B cell (primary cell): Measurements from ENCODE around the gene PPFIA1. TPM values are rescaled to one million over a fixed set of nuclear protein-coding genes. Genes with fewer than 3 reads are reported as not detected.

Experiments used
- ATAC-seq: fragments of 200-7000 bp; cut with Tn5 transposase; one replicate; pipeline ENCODE4 v1.10.0; 2021; ENCODE audit warnings: low read depth, mild to moderate bottlenecking, moderate number of reproducible peaks, moderate library complexity
- CTCF ChIA-PET: fragments of 350-600 bp; sonication (Branson Sonifier 250); formaldehyde crosslinking; loops from one replicate; lab custom pipeline; 2021; ENCODE audit warnings: antibody characterized with exemption, inconsistent platforms; lab: Charles Lee
- POLR2A ChIA-PET: fragments of 350-600 bp; sonication (Branson Sonifier 250); formaldehyde crosslinking; loops from one replicate; lab custom pipeline; 2021; ENCODE audit warnings: antibody characterized with exemption; lab: Charles Lee
- DNase-seq: peaks from one replicate; pipeline ENCODE4 v3.0.0; 2013
- H2AFZ ChIP-seq: 2 replicates; pipeline ENCODE4 v1.6.1; 2012; ENCODE audit warnings: mild to moderate bottlenecking, low read depth, low read length; ENCODE audit not compliant: insufficient read depth, poor library complexity, severe bottlenecking
- H3K27ac ChIP-seq, 2 donors: 1 replicate in 1 of 2; 2 replicates in 1 of 2; pipeline ENCODE4 v1.5.1; 2012 to 2013; ENCODE audit warnings: low read length in 2 of 2, mild to moderate bottlenecking in 2 of 2, moderate library complexity in 1 of 2
- H3K27me3 ChIP-seq, 4 experiments: fragments of 200-600 bp in 1 of 4; sonication (generic) in 1 of 4; replicated peaks in 1 of 4; 1 replicate in 2 of 4; 2 replicates in 2 of 4; pipeline versions ENCODE4 v1.6.1 to v1.7.0; 2013 to 2016; ENCODE audit warnings: low read length in 3 of 4, mild to moderate bottlenecking in 2 of 4, mixed read lengths in 1 of 4, moderate library complexity in 1 of 4; ENCODE audit not compliant: insufficient read depth in 4 of 4, control insufficient read depth in 3 of 4; ENCODE audit errors: control extremely low read depth in 1 of 4
- H3K36me3 ChIP-seq, 2 experiments: replicated peaks in 1 of 2; 1 replicate in 1 of 2; 2 replicates in 1 of 2; pipeline versions ENCODE4 v1.6.1 to v1.7.1; 2013; ENCODE audit warnings: low read length in 1 of 2; ENCODE audit not compliant: insufficient read depth in 2 of 2, control insufficient read depth in 1 of 2; ENCODE audit errors: control extremely low read depth in 1 of 2, extremely low read depth in 1 of 2
- H3K4me1 ChIP-seq, 2 donors: fragments of 200-600 bp in 1 of 2; sonication (generic) in 1 of 2; 1 replicate in 1 of 2; 2 replicates in 1 of 2; pipeline versions ENCODE4 v1.5.1 to v1.6.1; 2013 to 2017; ENCODE audit warnings: low read length in 2 of 2; ENCODE audit not compliant: control insufficient read depth in 2 of 2, insufficient read depth in 2 of 2
- H3K4me2 ChIP-seq: replicated peaks from 2 replicates; pipeline ENCODE3; 2012; ENCODE audit warnings: mild to moderate bottlenecking, low read depth, low read length; ENCODE audit not compliant: poor library complexity, severe bottlenecking
- H3K4me3 ChIP-seq, 5 experiments: fragments of 200-600 bp in 1 of 5; sonication (generic) in 1 of 5; 1 replicate in 3 of 5; 2 replicates in 2 of 5; pipeline versions ENCODE4 v1.5.1 to v1.7.0; 2011 to 2016; ENCODE audit warnings: low read length in 4 of 5, mild to moderate bottlenecking in 4 of 5, low read depth in 2 of 5, control low read depth in 1 of 5, moderate library complexity in 1 of 5; ENCODE audit not compliant: insufficient read depth in 1 of 5; ENCODE audit errors: control extremely low read depth in 1 of 5, extremely low read depth in 1 of 5
- H3K79me2 ChIP-seq: fragments of 200-600 bp; sonication (generic); one replicate; pipeline ENCODE4 v1.6.0; 2016; ENCODE audit warnings: low read length; ENCODE audit not compliant: control insufficient read depth, insufficient read depth
- H3K9ac ChIP-seq: fragments of 200-600 bp; sonication (generic); 2 replicates; pipeline ENCODE4 v1.6.1; 2017; ENCODE audit warnings: mild to moderate bottlenecking, low read length, moderate library complexity
- H3K9me3 ChIP-seq, 3 donors: one replicate each; pipeline versions ENCODE4 v1.6.1 to v1.7.1; 2013; ENCODE audit warnings: low read length in 2 of 3; ENCODE audit not compliant: control insufficient read depth in 2 of 3, insufficient read depth in 1 of 3; ENCODE audit errors: control extremely low read depth in 1 of 3
- H4K20me1 ChIP-seq: 2 replicates; pipeline ENCODE4 v1.6.0; 2012; ENCODE audit warnings: mild to moderate bottlenecking, low read length; ENCODE audit not compliant: insufficient read depth, control insufficient read depth, poor library complexity, severe bottlenecking
- H3K27ac Mint-ChIP-seq: one replicate; pipeline ENCODE4 v1.8.0; 2021; ENCODE audit warnings: mixed read lengths
- H3K27me3 Mint-ChIP-seq: one replicate; pipeline ENCODE4 v1.8.0; 2021; ENCODE audit warnings: mixed read lengths
- H3K4me1 Mint-ChIP-seq: one replicate; pipeline ENCODE4 v1.8.0; 2021; ENCODE audit warnings: mixed read lengths
- H3K4me3 Mint-ChIP-seq: one replicate; pipeline ENCODE4 v1.8.0; 2021; ENCODE audit warnings: mixed read lengths
- H3K9me3 Mint-ChIP-seq: one replicate; pipeline ENCODE4 v1.8.0; 2022; ENCODE audit warnings: mixed read lengths; ENCODE audit not compliant: insufficient read depth
- CTCF ChIP-seq: fragments of 200-600 bp; IDR thresholded peaks from one replicate; pipeline ENCODE4 v1.8.0; 2022; ENCODE audit warnings: antibody characterized with exemption, mild to moderate bottlenecking
- EZH2 ChIP-seq: IDR thresholded peaks from 2 replicates; pipeline ENCODE4 v1.6.1; 2012; ENCODE audit warnings: borderline replicate concordance, low read depth, mild to moderate bottlenecking, moderate library complexity, low read length; ENCODE audit not compliant: insufficient read depth, poor library complexity, severe bottlenecking
- WGBS: methylation state at CpG from one replicate; pipeline ENCODE4 v1.1.5; 2013; ENCODE audit warnings: missing lambda C conversion rate; ENCODE audit not compliant: insufficient coverage; 5-methylcytosine and 5-hydroxymethylcytosine counted together
- intact Hi-C: fragments of 100-400 bp; cut with micrococcal nuclease; formaldehyde crosslinking; loops from one replicate; pipeline ENCODE4 v1.10.0; 2022
- polyA plus RNA-seq: library from polyadenylated mRNA; depleted of rRNA; stranded (reverse); fragments of >200 nt; gene quantifications from 2 replicates; pipeline ENCODE4 v1.2.3, GENCODE V29; 2012
- total RNA-seq, 2 donors: library from RNA; stranded (reverse); fragments of 120-200 nt in 1 of 2; gene quantifications; 1 replicate in 1 of 2; 2 replicates in 1 of 2; pipeline versions ENCODE4 v1.2.3 to v1.2.4, GENCODE V29; 2013 to 2022

The PPFIA1 gene
- total and polyA plus RNA-seq, 2 donors (not counting 1 experiment from before 2014, with no cell fraction given): 21.8 to 70.4 TPM

GRCh38 chr11:70352100-70352499 is 81.6 kb downstream of the PPFIA1 start:
- H4K20me1 ChIP-seq: no peaks in the 10 kb centered on the region
- no peak overlapping the region for H3K4me3 ChIP-seq
- Mint-ChIP-seq H3K4me1 (no peaks in the 10 kb centered on the region), H3K4me3 (no peak overlapping the region), H3K9me3 (no peaks in the 10 kb centered on the region), H3K27me3 (no peaks in the 10 kb centered on the region), H3K27ac (no peak overlapping the region)
- WGBS: 100% methylated on average over 1 of the region's 1 CpG
- H3K27ac ChIP-seq: no peak overlapping the region
- H3K27me3 ChIP-seq: no peaks in the 10 kb centered on the region
- no peak for TF ChIP-seq EZH2
- no peak for TF ChIP-seq CTCF
- no peaks in the 10 kb centered on the region for H3K79me2 ChIP-seq
- ATAC-seq (no peak), DNase-seq (no peak)
- no peak overlapping the region for H3K9ac ChIP-seq
- ChIA-PET POLR2A (no interaction called here), CTCF (no interaction called here)
- H3K4me1 ChIP-seq: no peaks in the 10 kb centered on the region
- intact Hi-C loops: no loop called here
- H2AFZ ChIP-seq: no peak overlapping the region
- no peak overlapping the region for H3K4me2 ChIP-seq
- H3K36me3 ChIP-seq: peaks cover 4 to 52% of the 10 kb centered on the region in 2 experiments
- H3K9me3 ChIP-seq: no peaks in the 10 kb centered on the region

DNA sequence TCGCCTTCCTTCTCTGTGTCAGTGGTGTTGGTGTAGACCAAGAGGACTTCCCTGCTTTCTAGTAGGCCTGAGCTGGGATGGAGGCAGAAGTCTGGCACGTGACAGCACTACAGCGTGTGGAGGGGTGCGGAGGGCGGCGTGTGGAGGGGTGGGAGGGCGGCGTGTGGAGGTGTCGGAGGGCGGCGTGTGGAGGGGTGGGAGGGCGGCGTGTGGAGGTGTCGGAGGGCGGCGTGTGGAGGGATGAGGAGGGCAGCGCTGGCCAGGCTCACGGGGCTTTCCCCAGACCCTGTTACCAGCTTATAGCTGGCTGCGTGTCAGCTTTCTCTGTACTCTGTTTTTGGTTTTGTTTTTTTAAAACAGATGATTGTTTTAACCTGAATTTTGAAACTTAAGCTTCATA is 82.1 kb downstream of the PPFIA1 start:
- DNase-seq: no peak
- Histone ChIP-seq H3K36me3 (peaks cover 4 to 49% of the 10 kb centered on the region in 2 experiments), H3K79me2 (no peaks in the 10 kb centered on the region), H2AFZ (no peak overlapping the region), H3K27me3 (no peaks in the 10 kb centered on the region), H3K9me3 (no peaks in the 10 kb centered on the region), H3K9ac (no peak overlapping the region), H3K4me1 (no peaks in the 10 kb centered on the region), H3K4me3 (no peak overlapping the region), H3K27ac (no peak overlapping the region), H3K4me2 (no peak overlapping the region), H4K20me1 (no peaks in the 10 kb centered on the region)
- Mint-ChIP-seq H3K4me1 (no peaks in the 10 kb centered on the region), H3K9me3 (no peaks in the 10 kb centered on the region), H3K4me3 (no peak overlapping the region), H3K27ac (no peak overlapping the region), H3K27me3 (no peaks in the 10 kb centered on the region)
- no peak for TF ChIP-seq EZH2
- no peak for TF ChIP-seq CTCF
- intact Hi-C loops: no loop called here
- ChIA-PET POLR2A (no interaction called here), CTCF (interaction anchor here (1.3 kb wide), 1 partner anchor 26 kb away, joined by 3 read pairs; no protein-coding TSS in a partner anchor)
- ATAC-seq: no peak
- WGBS: 96% methylated on average over 12 of the region's 19 CpGs
